Fibroblast of pulmonary artery (primary cell): ENCODE measurements around the gene MED22.
A peak's percentile ranks its signal among the peaks of the same experiment; 100 is the strongest.
"Not testable (repeated sequence)": the region's sequence is repeated elsewhere in the genome, so short reads cannot be mapped to it uniquely, and the experiment has no call there.

Source experiments
- DNase-seq: peaks from one replicate; pipeline ENCODE4 v3.0.0-alpha.2; 2010; ENCODE audit warnings: low read depth
- H3K4me3 ChIP-seq: replicated peaks from 2 replicates; pipeline ENCODE4 v1.5.1; 2011; ENCODE audit warnings: low read depth, mild to moderate bottlenecking, control low read depth, low read length, moderate library complexity
- TF ChIP-seq, protein P1 (sequence below): IDR thresholded peaks from 2 replicates; pipeline ENCODE4 v1.5.1; 2011; ENCODE audit warnings: mild to moderate bottlenecking, control low read depth, low read length, inconsistent platforms; ENCODE audit errors: missing control alignments

The MED22 gene

DNA sequence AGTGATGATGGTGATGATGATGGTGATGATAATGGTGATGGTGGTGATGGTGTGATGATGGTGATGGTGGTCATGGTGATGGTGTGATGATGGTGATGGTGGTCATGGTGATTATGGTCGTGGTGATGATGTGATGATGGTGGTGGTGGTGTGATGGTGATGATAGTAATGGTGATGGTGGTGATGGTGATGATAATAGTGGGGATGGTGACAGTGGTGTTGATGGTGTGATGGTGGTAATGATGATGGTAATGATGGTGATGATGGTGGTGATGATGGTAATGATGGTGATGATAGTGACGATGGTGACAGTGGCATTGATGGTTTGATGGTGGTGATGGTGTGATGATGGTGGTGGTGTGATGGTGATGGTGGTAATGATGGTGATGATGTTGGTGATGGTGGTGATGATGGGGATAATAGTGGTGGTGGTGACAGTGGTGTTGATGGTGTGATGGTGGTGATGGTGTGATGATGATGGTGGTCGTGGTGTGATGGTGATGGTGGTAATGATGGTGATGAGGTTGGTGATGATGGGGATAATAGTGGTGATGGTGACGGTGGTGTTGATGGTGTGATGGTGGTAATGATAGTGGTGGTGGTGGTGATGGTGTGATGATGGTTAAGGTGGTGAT is 34.7 kb upstream of the MED22 start:
- DNase-seq: no peak
- TF ChIP-seq, protein P1, sequence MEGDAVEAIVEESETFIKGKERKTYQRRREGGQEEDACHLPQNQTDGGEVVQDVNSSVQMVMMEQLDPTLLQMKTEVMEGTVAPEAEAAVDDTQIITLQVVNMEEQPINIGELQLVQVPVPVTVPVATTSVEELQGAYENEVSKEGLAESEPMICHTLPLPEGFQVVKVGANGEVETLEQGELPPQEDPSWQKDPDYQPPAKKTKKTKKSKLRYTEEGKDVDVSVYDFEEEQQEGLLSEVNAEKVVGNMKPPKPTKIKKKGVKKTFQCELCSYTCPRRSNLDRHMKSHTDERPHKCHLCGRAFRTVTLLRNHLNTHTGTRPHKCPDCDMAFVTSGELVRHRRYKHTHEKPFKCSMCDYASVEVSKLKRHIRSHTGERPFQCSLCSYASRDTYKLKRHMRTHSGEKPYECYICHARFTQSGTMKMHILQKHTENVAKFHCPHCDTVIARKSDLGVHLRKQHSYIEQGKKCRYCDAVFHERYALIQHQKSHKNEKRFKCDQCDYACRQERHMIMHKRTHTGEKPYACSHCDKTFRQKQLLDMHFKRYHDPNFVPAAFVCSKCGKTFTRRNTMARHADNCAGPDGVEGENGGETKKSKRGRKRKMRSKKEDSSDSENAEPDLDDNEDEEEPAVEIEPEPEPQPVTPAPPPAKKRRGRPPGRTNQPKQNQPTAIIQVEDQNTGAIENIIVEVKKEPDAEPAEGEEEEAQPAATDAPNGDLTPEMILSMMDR: no peak
- no peak overlapping the region for H3K4me3 ChIP-seq

DNA sequence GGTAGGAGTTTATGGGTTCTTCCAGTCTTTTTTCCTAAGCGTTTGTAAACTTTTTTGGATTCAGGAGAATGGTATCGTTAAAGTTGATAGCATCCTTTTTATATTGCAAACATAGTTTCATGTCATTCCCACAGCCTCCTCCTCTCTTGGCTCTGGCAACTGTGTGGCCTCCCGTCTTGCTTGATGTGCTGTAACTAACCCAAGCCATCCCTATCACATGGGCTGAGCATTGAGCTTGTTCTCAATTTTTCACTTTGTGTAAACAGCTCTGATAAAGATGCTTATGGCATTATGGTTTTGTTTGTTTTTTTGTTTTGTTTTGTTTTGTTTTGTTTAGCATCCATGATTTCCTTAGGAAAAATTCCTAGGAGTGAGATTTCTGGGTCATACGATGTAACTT is 32.8 kb upstream of the MED22 start:
- no peak overlapping the region for H3K4me3 ChIP-seq
- no peak for DNase-seq
- TF ChIP-seq, protein P1: no peak

DNA sequence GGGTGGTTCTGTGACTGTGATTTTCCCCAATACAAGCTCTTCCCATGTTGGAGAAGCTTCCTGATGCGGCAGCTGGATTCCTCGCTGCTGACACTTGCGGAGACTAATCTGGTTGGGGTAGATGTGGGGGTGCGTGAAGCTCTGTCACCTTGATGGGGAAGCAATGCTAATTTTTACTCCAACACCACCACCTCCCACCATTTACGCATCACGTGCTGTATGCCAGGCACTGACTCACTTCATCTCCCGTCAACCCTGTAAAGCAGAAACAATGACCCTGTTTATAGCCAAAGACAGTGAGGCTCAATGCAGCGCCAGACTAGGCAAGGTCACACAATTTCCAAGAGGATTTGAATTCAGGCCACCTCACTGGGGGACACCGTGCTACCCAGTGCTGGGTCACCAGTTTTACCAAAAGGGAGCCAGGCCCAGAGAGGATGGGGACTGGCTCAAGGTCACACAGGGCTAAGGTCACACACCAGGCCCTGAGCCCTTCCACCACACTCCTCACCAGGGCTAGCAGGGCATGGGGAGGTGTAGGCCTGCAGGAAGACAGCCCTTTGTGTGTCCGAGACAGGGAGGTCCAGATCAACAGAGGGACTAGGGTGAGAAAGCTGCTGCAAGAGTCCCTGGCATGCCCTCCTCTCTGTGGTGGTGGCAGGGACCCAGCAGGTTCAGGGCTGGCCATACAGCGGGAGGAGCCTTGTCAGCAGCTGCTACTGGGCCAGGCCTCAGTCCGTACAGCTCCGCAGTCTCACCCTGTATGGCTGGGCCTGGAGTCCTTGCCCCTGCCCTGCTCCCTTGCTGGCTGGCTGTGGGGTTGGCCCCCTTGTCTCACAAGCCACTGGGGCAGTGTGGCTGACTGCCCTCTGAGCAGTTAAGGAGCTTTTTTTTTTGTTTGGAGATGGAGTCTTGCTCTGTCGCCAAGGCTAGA is 31.5 kb upstream of the MED22 start:
- no peak overlapping the region for H3K4me3 ChIP-seq
- TF ChIP-seq, protein P1: no peak
- no peak for DNase-seq

DNA sequence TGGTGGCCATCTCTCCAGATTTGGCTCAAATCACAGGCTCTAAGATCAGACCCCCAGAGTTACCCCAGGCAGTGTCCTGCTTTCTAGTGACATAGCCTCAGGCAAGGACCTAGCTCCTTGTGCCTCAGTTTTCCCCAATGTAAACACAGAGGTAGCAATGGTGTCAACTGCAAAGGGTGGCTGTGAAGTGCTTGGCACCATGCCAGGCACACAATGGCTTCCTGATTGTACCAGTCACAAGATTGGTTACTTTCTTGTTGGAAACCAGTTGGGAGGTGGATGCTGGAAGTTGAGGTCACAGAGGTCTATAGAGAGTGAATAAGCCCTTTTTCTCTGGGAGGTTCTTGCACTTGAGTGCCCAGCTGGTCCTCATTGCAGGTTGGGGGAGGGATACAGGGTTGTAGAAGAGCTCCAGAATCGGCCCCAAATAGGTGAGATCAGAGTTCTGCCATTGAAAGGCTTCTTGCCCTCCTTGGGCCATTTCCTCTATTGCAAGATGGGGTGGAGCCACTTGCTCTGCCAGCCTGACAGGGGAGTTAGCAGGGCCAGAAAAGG is 30.6 kb upstream of the MED22 start:
- H3K4me3 ChIP-seq: no peak overlapping the region
- no peak for DNase-seq
- TF ChIP-seq, protein P1: no peak

DNA sequence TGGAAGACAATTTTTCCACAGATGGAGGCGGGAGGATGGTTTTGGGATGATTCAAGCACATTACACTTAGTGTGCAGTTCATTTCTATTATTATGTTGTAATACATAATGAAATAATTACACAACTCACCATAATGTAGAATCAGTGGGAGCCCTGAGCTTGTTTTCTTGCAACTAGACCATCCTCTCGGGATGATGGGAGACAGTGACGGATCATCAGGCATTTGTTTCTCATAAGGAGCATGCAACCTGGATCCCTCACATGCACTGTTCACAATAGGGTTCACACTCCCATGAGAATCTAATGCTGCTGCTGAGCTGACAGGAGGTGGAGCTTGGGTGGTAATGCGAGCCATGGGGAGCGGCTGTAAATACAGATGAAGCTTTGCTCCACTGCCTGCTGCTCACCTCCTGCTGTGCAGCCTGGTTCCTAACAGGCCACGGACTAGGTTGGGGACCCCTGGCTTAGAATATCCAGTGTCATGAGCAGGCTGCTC is 29.8 kb upstream of the MED22 start:
- H3K4me3 ChIP-seq: no peak overlapping the region
- DNase-seq: peak; percentile 31

DNA sequence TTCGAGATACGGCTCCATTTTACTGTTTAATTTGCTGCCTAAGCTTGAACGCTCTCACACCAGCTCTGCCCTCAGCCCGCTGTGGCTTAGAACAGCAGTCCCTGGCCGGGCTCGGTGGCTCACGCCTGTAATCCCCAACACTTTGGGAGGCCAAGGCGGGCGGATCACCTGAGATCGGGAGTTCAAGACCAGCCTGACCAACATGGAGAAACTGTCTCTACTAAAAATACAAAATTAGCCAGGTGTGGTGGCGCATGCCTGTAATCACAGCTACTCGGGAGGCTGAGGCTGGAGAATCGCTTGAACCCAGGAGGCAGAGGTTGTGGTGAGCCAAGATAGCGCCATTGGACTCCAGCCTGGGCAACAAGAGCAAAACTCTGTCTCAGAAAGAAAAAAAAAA is 29.3 kb upstream of the MED22 start:
- not testable (repeated sequence) for DNase-seq, H3K4me3 ChIP-seq

More for the DNA sequence above, 29.8 kb upstream of the MED22 start:
- TF ChIP-seq, protein P1: no peak
